Measurements from ENCODE around the gene PPM1G.

DNA sequence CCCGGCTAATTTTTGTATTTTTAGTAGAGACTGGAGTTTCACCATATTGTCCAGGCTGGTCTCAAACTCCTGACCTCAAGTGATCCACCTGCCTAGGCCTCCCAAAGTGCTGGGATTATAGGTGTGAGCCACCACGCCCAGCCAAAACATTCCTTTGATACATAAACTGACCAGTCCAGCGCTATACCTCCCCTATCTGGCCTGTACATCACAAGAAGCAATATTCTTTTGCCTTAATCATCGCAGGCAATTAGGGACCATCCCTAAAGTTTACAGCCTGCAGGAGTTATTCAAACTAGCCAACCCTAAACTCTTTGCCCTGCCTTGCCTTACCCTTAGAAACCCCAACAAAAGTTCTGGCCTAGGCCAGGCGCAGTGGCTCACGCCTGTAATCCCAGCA is 6.8 kb upstream of the PPM1G start:
- no peak for TF ChIP-seq EZH2 (IDR thresholded peaks at IDR 0.05; ENCODE audit: low read depth, unreplicated experiment)
- TF ChIP-seq, protein P1, sequence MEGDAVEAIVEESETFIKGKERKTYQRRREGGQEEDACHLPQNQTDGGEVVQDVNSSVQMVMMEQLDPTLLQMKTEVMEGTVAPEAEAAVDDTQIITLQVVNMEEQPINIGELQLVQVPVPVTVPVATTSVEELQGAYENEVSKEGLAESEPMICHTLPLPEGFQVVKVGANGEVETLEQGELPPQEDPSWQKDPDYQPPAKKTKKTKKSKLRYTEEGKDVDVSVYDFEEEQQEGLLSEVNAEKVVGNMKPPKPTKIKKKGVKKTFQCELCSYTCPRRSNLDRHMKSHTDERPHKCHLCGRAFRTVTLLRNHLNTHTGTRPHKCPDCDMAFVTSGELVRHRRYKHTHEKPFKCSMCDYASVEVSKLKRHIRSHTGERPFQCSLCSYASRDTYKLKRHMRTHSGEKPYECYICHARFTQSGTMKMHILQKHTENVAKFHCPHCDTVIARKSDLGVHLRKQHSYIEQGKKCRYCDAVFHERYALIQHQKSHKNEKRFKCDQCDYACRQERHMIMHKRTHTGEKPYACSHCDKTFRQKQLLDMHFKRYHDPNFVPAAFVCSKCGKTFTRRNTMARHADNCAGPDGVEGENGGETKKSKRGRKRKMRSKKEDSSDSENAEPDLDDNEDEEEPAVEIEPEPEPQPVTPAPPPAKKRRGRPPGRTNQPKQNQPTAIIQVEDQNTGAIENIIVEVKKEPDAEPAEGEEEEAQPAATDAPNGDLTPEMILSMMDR (conservative IDR thresholded peaks at IDR 0.05; ENCODE audit: low read depth in 2 of 2): no peak
- TF ChIP-seq POLR2AphosphoS5 (IDR thresholded peaks at IDR 0.05; ENCODE audit: low read depth): no peak
- TF ChIP-seq CREB1 (CRISPR knock-in tag; IDR thresholded peaks at IDR 0.05; ENCODE audit: low read depth): no peak
- TF ChIP-seq EZH2phosphoT487 (IDR thresholded peaks at IDR 0.05; ENCODE audit: unreplicated experiment): no peak
- TF ChIP-seq, protein P2, sequence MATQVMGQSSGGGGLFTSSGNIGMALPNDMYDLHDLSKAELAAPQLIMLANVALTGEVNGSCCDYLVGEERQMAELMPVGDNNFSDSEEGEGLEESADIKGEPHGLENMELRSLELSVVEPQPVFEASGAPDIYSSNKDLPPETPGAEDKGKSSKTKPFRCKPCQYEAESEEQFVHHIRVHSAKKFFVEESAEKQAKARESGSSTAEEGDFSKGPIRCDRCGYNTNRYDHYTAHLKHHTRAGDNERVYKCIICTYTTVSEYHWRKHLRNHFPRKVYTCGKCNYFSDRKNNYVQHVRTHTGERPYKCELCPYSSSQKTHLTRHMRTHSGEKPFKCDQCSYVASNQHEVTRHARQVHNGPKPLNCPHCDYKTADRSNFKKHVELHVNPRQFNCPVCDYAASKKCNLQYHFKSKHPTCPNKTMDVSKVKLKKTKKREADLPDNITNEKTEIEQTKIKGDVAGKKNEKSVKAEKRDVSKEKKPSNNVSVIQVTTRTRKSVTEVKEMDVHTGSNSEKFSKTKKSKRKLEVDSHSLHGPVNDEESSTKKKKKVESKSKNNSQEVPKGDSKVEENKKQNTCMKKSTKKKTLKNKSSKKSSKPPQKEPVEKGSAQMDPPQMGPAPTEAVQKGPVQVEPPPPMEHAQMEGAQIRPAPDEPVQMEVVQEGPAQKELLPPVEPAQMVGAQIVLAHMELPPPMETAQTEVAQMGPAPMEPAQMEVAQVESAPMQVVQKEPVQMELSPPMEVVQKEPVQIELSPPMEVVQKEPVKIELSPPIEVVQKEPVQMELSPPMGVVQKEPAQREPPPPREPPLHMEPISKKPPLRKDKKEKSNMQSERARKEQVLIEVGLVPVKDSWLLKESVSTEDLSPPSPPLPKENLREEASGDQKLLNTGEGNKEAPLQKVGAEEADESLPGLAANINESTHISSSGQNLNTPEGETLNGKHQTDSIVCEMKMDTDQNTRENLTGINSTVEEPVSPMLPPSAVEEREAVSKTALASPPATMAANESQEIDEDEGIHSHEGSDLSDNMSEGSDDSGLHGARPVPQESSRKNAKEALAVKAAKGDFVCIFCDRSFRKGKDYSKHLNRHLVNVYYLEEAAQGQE (IDR thresholded peaks at IDR 0.05; ENCODE audit: unreplicated experiment): no peak
- no peak for TF ChIP-seq STAT1 (IDR thresholded peaks at IDR 0.05; ENCODE audit: unreplicated experiment)

Measured in GM23338 (cell line).